Measurements from ENCODE around the gene C6. TPM values are rescaled to one million over a fixed set of nuclear protein-coding genes. Genes with fewer than 3 reads are reported as not detected.

C6 gene
- total and polyA plus RNA-seq, 8 donors: 0.45 to 6.5 (median 1.0) TPM; not detected in 2

DNA sequence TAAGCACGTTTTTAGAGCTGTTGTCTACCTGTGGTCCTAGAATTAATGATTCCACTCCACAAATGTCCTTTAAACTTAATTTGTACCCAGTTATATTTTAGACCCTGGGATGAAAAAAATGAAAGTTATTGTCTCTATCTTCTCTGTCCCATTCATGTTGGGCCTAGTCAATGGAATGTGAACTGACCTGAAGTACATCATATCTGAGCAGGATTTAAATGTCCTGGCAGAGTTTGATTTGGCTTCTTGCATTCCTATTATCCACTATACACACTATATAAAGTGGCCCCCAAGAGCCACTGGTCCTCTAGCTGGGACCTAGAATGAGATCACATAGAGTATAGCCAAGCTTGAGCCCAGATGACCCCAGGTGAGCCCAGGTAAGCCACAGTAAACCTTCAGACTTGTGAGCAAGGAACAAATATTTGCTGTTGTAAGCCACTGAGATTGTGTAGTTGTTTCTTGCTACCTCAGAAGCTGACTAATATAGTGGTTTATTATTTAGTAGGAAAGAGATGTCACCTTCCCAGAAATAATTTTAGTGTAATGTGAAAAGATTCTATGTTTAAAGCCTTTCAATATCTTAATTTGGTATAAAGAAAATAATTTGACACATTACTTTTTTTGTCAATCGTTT, 37.1 kb upstream of the C6 start:
- H3K27ac ChIP-seq: no peak overlapping the region
- peak in 1 of 2 donors; percentile 28 for DNase-seq
- peaks cover 0 to 9% (median 0%) of the 10 kb centered on the region in 4 donors for H3K4me1 ChIP-seq
- intact Hi-C loops (cut with DNase I; ENCODE audit: low total_unique reads): no loop called here
- 75 to 87% (median 76%) methylated on average over 2 of the region's 2 CpGs for WGBS, 5 donors
- no peaks in the 10 kb centered on the region for H3K36me3 ChIP-seq
- H3K4me3 ChIP-seq: no peak overlapping the region
- TF ChIP-seq, protein P1, sequence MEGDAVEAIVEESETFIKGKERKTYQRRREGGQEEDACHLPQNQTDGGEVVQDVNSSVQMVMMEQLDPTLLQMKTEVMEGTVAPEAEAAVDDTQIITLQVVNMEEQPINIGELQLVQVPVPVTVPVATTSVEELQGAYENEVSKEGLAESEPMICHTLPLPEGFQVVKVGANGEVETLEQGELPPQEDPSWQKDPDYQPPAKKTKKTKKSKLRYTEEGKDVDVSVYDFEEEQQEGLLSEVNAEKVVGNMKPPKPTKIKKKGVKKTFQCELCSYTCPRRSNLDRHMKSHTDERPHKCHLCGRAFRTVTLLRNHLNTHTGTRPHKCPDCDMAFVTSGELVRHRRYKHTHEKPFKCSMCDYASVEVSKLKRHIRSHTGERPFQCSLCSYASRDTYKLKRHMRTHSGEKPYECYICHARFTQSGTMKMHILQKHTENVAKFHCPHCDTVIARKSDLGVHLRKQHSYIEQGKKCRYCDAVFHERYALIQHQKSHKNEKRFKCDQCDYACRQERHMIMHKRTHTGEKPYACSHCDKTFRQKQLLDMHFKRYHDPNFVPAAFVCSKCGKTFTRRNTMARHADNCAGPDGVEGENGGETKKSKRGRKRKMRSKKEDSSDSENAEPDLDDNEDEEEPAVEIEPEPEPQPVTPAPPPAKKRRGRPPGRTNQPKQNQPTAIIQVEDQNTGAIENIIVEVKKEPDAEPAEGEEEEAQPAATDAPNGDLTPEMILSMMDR (IDR thresholded peaks at IDR 0.05): no peak
- no peak for TF ChIP-seq EP300 (IDR thresholded peaks at IDR 0.05)
- H3K9me3 ChIP-seq: no peaks in the 10 kb centered on the region
- no peaks in the 10 kb centered on the region for H3K27me3 ChIP-seq

DNA sequence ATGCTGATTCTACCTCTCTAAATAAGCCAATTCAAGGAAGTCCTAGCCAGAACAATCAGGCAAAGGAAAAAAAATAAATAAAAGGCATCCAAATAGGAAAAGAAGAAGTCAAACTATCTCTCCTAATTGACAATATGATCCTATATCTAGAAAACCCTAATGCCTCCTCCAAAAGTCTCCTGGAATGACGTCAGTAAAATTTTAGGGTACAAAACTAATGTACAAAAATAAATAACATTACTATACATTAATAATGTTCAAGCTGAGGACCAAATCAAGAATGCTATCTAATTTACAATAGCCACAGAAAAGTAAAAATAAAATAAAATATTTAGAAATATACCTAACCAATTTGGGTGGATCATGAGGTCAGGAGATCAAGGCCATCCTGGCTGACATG, 33.8 kb upstream of the C6 start:
- intact Hi-C loops (cut with DNase I; ENCODE audit: low total_unique reads): no loop called here
- Histone ChIP-seq H3K4me1 (peaks cover 0 to 9% (median 0%) of the 10 kb centered on the region in 4 donors), H3K9me3 (no peaks in the 10 kb centered on the region), H3K27me3 (no peaks in the 10 kb centered on the region), H3K36me3 (no peaks in the 10 kb centered on the region), H3K27ac (no peak overlapping the region), H3K4me3 (no peak overlapping the region)
- no peak for TF ChIP-seq EP300 (IDR thresholded peaks at IDR 0.05)
- no peak for TF ChIP-seq POLR2A (IDR thresholded peaks at IDR 0.05)
- no peak for DNase-seq
- WGBS, 5 donors: 70 to 85% (median 80%) methylated on average over 1 of the region's 1 CpG

DNA sequence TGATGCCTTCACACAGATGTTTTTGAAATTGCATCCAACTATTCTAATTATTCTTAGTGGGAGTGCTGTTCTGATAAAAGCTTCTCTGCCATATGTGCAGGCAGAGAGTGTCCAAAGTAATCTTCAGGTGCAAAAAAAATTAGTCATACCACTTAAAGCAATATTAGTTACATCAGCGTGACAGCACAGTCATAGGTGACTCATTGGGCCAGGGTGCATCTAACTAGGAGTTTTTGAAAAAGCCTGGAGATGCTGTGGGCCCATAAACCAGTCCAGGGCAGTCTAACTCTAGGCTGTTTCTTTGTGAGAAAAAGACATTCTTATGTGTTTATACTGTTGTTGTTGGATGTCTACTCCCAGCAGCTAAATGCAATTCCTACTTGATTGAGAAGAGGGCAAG, 33.0 kb upstream of the C6 start:
- intact Hi-C loops (cut with DNase I; ENCODE audit: low total_unique reads): no loop called here
- H3K9me3 ChIP-seq: no peaks in the 10 kb centered on the region
- peak in 1 of 3 donors; percentile 9 for TF ChIP-seq POLR2AphosphoS5 (IDR thresholded peaks at IDR 0.05)
- TF ChIP-seq, protein P1 (IDR thresholded peaks at IDR 0.05): no peak
- WGBS, 5 donors: 57 to 83% (median 66%) methylated on average over 1 of the region's 1 CpG
- peak in 1 of 2 donors; percentile 26 for DNase-seq
- H3K4me3 ChIP-seq: no peak overlapping the region
- peaks cover 0 to 9% (median 0%) of the 10 kb centered on the region in 4 donors for H3K4me1 ChIP-seq
- no peak overlapping the region for H3K27ac ChIP-seq
- H3K27me3 ChIP-seq: no peaks in the 10 kb centered on the region
- H3K36me3 ChIP-seq: no peaks in the 10 kb centered on the region

DNA sequence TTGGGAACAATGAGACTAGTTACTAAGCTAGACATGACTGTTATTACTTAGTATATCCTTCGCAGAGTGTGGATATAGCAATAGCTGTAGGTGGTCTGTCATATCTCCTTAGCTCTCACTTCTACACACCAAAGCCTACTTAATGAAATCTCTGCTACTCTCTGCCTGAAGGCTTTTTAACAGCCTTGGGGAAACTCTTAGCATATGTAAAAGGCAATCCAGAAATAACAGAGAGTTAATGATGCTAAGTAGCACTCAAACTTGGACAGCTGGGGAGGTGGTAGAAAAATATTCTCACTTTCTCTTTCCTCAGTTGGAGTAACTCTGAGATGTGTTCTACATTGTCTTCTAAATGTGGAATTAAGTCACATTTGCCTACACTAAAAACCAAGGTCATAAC, 30.2 kb upstream of the C6 start:
- peaks cover 0 to 11% (median 4%) of the 10 kb centered on the region in 4 donors for H3K9me3 ChIP-seq
- no peaks in the 10 kb centered on the region for H3K27me3 ChIP-seq
- no peaks in the 10 kb centered on the region for H3K36me3 ChIP-seq
- no peak overlapping the region for H3K4me3 ChIP-seq
- DNase-seq: no peak
- WGBS, 5 donors: 88 to 97% (median 95%) methylated on average over 1 of the region's 1 CpG
- no peaks in the 10 kb centered on the region for H3K4me1 ChIP-seq
- intact Hi-C loops (cut with DNase I; ENCODE audit: low total_unique reads): no loop called here
- no peak overlapping the region for H3K27ac ChIP-seq
- TF ChIP-seq, protein P1 (IDR thresholded peaks at IDR 0.05): no peak
- TF ChIP-seq POLR2A (IDR thresholded peaks at IDR 0.05) (no peak), POLR2AphosphoS5 (IDR thresholded peaks at IDR 0.05) (no peak), EP300 (IDR thresholded peaks at IDR 0.05) (no peak)

DNA sequence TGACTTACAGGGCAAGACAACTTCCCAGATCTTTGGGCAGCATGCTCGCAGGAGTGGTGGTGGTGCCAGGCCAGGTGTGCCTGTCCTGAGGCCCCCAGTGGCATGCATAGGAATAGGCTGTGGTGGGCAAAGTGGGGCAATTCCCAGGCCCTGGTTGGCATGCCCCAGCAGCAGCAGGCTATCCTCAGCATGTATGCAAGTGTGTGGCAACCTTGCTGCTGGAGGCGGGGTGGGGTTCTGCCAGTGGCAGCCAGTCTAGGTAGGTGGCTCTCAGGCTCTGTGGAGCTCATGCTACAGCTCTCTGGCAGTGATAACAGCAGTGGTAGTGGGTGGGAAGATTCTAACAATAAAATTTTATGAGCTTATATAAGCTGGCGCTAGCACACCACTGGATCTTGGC, 27.7 kb upstream of the C6 start:
- H3K27ac ChIP-seq: no peak overlapping the region
- no peak for DNase-seq
- H3K4me1 ChIP-seq: no peaks in the 10 kb centered on the region
- intact Hi-C loops (cut with DNase I; ENCODE audit: low total_unique reads): no loop called here
- H3K9me3 ChIP-seq: peaks cover 0 to 11% (median 4%) of the 10 kb centered on the region in 4 donors
- no peaks in the 10 kb centered on the region for H3K36me3 ChIP-seq
- H3K27me3 ChIP-seq: no peaks in the 10 kb centered on the region
- TF ChIP-seq, protein P1 (IDR thresholded peaks at IDR 0.05): no peak
- no peak for TF ChIP-seq POLR2A (IDR thresholded peaks at IDR 0.05)
- TF ChIP-seq EP300 (IDR thresholded peaks at IDR 0.05): no peak
- TF ChIP-seq POLR2AphosphoS5 (IDR thresholded peaks at IDR 0.05): no peak
- WGBS, 5 donors: 79 to 97% (median 94%) methylated on average over 2 to 3 of the region's 3 CpGs
- H3K4me3 ChIP-seq: no peak overlapping the region

Measured in stomach (tissue), 9 donors.